Liver (tissue), 9 donors: ENCODE data around the gene MAP3K4. TPM values are rescaled to one million over a fixed set of nuclear protein-coding genes. Genes with fewer than 3 reads are reported as not detected.
A peak's percentile ranks its signal among the peaks of the same experiment; 100 is the strongest.

Experiments
- DNase-seq: peaks from one replicate; pipeline ENCODE4 v3.0.0-alpha.2; 2017; ENCODE audit warnings: low spot score
- H3K27ac ChIP-seq, 2 donors: one replicate each; pipeline ENCODE4 v1.7.0; 2013; ENCODE audit warnings: inconsistent platforms in 2 of 2, low read length in 2 of 2, control low read depth in 1 of 2, low read depth in 1 of 2, mild to moderate bottlenecking in 1 of 2
- H3K27me3 ChIP-seq, 4 donors: one replicate each; pipeline versions ENCODE4 v1.6.1 to v1.7.0; 2013; ENCODE audit warnings: low read length in 3 of 4, inconsistent platforms in 1 of 4, mild to moderate bottlenecking in 1 of 4, moderate library complexity in 1 of 4; ENCODE audit not compliant: control insufficient read depth in 4 of 4, insufficient read depth in 4 of 4
- H3K36me3 ChIP-seq, 4 donors: one replicate each; pipeline versions ENCODE4 v1.6.1 to v1.7.0; 2013; ENCODE audit warnings: low read length in 3 of 4, mild to moderate bottlenecking in 3 of 4, low read depth in 1 of 4, moderate library complexity in 1 of 4; ENCODE audit not compliant: control insufficient read depth in 4 of 4, insufficient read depth in 3 of 4
- H3K4me1 ChIP-seq, 4 donors: one replicate each; pipeline versions ENCODE4 v1.6.1 to v1.7.0; 2013; ENCODE audit warnings: low read length in 3 of 4, mild to moderate bottlenecking in 3 of 4, moderate library complexity in 1 of 4; ENCODE audit not compliant: control insufficient read depth in 4 of 4, insufficient read depth in 4 of 4
- H3K4me3 ChIP-seq, 3 donors: one replicate each; pipeline versions ENCODE4 v1.6.1 to v1.7.0; 2013; ENCODE audit warnings: low read length in 3 of 3, control low read depth in 1 of 3, low read depth in 1 of 3, mild to moderate bottlenecking in 1 of 3
- H3K9ac ChIP-seq, 2 donors: one replicate each; pipeline ENCODE4 v1.7.0; 2013; ENCODE audit warnings: low read length in 2 of 2, mild to moderate bottlenecking in 2 of 2, moderate library complexity in 2 of 2, control low read depth in 1 of 2, low read depth in 1 of 2
- H3K9me3 ChIP-seq, 4 donors: one replicate each; pipeline versions ENCODE4 v1.6.1 to v1.7.0; 2013; ENCODE audit warnings: low read length in 3 of 4; ENCODE audit not compliant: control insufficient read depth in 4 of 4
- EGR1 ChIP-seq, 2 donors: IDR thresholded peaks; 2 replicates each; pipeline ENCODE4 v1.6.1; 2016 to 2018; ENCODE audit warnings: antibody characterized with exemption in 2 of 2, low read depth in 2 of 2
- FOXA1 ChIP-seq: IDR thresholded peaks from 2 replicates; pipeline ENCODE4 v1.6.1; 2016; ENCODE audit warnings: antibody characterized with exemption
- FOXA2 ChIP-seq: IDR thresholded peaks from 2 replicates; pipeline ENCODE4 v1.6.1; 2016; ENCODE audit warnings: antibody characterized with exemption
- GABPA ChIP-seq, 2 donors: IDR thresholded peaks in 1 of 2; conservative IDR thresholded peaks in 1 of 2; 2 replicates each; pipeline ENCODE4 v1.6.1; 2016; ENCODE audit warnings: antibody characterized with exemption in 2 of 2, mild to moderate bottlenecking in 1 of 2, moderate library complexity in 1 of 2
- HNF4A ChIP-seq, 2 donors: conservative IDR thresholded peaks; 2 replicates each; pipeline ENCODE4 v1.6.1; 2016; ENCODE audit warnings: antibody characterized with exemption in 2 of 2, mild to moderate bottlenecking in 2 of 2
- HNF4G ChIP-seq: IDR thresholded peaks from 2 replicates; pipeline ENCODE4 v1.6.1; 2016; ENCODE audit warnings: antibody characterized with exemption
- JUND ChIP-seq, 2 donors: IDR thresholded peaks; 2 replicates each; pipeline ENCODE4 v1.6.1; 2016; ENCODE audit warnings: antibody characterized with exemption in 2 of 2
- NR2F2 ChIP-seq: IDR thresholded peaks from 2 replicates; pipeline ENCODE4 v1.6.1; 2016; ENCODE audit warnings: antibody characterized with exemption
- RAD21 ChIP-seq, 2 donors: IDR thresholded peaks; 2 replicates each; pipeline ENCODE4 v1.6.1; 2016; ENCODE audit warnings: antibody characterized with exemption in 2 of 2, mild to moderate bottlenecking in 2 of 2
- RXRA ChIP-seq, 2 donors: IDR thresholded peaks; 2 replicates each; pipeline ENCODE4 v1.6.1; 2017 to 2018; ENCODE audit warnings: antibody characterized with exemption in 2 of 2, mild to moderate bottlenecking in 1 of 2
- SP1 ChIP-seq: IDR thresholded peaks from 2 replicates; pipeline ENCODE4 v1.6.1; 2018; ENCODE audit warnings: antibody characterized with exemption, mild to moderate bottlenecking
- TAF1 ChIP-seq: conservative IDR thresholded peaks from 2 replicates; pipeline ENCODE4 v1.6.1; 2016; ENCODE audit warnings: antibody characterized with exemption, mild to moderate bottlenecking
- YY1 ChIP-seq: IDR thresholded peaks from 2 replicates; pipeline ENCODE4 v1.6.1; 2016; ENCODE audit warnings: antibody characterized with exemption, mild to moderate bottlenecking
- WGBS: extraction: QIAGEN DNeasy Blood & Tissue Kit; methylation state at CpG from one replicate; pipeline ENCODE4 v1.1.7; 2013; 5-methylcytosine and 5-hydroxymethylcytosine counted together
- polyA plus RNA-seq, 2 donors: library from polyadenylated mRNA; stranded (reverse) in 1 of 2; unstranded in 1 of 2; fragments of 200-250 nt in 1 of 2; fragments of >200 nt in 1 of 2; fragmentation: Nextera tagmentation in 1 of 2; extraction: Ambion mirVana in 1 of 2; gene quantifications; one replicate each; pipeline versions ENCODE4 v1.2.1 to v1.2.3, GENCODE V29; 2013 to 2015
- total RNA-seq, 2 donors: library from RNA; depleted of rRNA; stranded (reverse); fragments of >200 nt; gene quantifications; one replicate each; pipeline ENCODE4 v1.2.3, GENCODE V29; 2014
- TF ChIP-seq, protein P1 (sequence below): IDR thresholded peaks from 2 replicates; pipeline ENCODE4 v1.6.1; 2016; ENCODE audit warnings: antibody characterized with exemption
- TF ChIP-seq, protein P2 (sequence below): fragments of 150-350 bp; IDR thresholded peaks from 2 replicates; pipeline ENCODE4 v1.5.1; 2017; ENCODE audit warnings: improper control_type of control experiment, low read depth, low read length; ENCODE audit not compliant: missing input control
- TF ChIP-seq, protein P3 (sequence below): IDR thresholded peaks from 2 replicates; pipeline ENCODE4 v1.6.1; 2016; ENCODE audit warnings: antibody characterized with exemption
- TF ChIP-seq, protein P4 (sequence below): IDR thresholded peaks from 2 replicates; pipeline ENCODE4 v1.6.1; 2016; ENCODE audit warnings: antibody characterized with exemption
- TF ChIP-seq, protein P5 (sequence below): IDR thresholded peaks from 2 replicates; pipeline ENCODE4 v1.6.1; 2016; ENCODE audit warnings: antibody characterized with exemption, mild to moderate bottlenecking
- donor health status: healthy.
- donor health status: healthy.
- donor health status: healthy.
- donor health status: healthy.
- donor health status: healthy.

The MAP3K4 gene
- total and polyA plus RNA-seq, 4 donors: 4.3 to 20.0 (median 11.7) TPM

DNA sequence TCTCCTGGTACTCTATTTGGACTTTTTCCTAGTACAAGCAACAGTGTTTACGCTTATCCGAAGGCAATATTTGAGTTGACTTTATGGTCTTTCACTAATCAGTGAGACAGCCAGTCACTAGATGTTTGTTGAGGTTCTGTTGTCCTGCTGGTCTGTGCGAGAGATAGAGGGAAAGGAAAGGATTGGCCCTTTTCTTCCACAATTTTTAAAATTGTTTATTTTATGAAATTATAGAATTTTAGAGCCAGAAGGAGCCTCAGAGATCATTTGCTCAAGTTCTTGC lies 44.4 kb downstream of the MAP3K4 start:
- TF ChIP-seq, protein P1, sequence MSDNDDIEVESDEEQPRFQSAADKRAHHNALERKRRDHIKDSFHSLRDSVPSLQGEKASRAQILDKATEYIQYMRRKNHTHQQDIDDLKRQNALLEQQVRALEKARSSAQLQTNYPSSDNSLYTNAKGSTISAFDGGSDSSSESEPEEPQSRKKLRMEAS: no peak
- no peak for TF ChIP-seq GABPA (IDR thresholded peaks at IDR 0.05 in 1 of 2, conservative IDR thresholded peaks at IDR 0.05 in 1 of 2)
- TF ChIP-seq RAD21 (IDR thresholded peaks at IDR 0.05): no peak
- no peak for TF ChIP-seq HNF4G
- TF ChIP-seq FOXA2: no peak
- TF ChIP-seq, protein P2, sequence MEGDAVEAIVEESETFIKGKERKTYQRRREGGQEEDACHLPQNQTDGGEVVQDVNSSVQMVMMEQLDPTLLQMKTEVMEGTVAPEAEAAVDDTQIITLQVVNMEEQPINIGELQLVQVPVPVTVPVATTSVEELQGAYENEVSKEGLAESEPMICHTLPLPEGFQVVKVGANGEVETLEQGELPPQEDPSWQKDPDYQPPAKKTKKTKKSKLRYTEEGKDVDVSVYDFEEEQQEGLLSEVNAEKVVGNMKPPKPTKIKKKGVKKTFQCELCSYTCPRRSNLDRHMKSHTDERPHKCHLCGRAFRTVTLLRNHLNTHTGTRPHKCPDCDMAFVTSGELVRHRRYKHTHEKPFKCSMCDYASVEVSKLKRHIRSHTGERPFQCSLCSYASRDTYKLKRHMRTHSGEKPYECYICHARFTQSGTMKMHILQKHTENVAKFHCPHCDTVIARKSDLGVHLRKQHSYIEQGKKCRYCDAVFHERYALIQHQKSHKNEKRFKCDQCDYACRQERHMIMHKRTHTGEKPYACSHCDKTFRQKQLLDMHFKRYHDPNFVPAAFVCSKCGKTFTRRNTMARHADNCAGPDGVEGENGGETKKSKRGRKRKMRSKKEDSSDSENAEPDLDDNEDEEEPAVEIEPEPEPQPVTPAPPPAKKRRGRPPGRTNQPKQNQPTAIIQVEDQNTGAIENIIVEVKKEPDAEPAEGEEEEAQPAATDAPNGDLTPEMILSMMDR: no peak
- TF ChIP-seq TAF1: no peak
- TF ChIP-seq, protein P3, sequence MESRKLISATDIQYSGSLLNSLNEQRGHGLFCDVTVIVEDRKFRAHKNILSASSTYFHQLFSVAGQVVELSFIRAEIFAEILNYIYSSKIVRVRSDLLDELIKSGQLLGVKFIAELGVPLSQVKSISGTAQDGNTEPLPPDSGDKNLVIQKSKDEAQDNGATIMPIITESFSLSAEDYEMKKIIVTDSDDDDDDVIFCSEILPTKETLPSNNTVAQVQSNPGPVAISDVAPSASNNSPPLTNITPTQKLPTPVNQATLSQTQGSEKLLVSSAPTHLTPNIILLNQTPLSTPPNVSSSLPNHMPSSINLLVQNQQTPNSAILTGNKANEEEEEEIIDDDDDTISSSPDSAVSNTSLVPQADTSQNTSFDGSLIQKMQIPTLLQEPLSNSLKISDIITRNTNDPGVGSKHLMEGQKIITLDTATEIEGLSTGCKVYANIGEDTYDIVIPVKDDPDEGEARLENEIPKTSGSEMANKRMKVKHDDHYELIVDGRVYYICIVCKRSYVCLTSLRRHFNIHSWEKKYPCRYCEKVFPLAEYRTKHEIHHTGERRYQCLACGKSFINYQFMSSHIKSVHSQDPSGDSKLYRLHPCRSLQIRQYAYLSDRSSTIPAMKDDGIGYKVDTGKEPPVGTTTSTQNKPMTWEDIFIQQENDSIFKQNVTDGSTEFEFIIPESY: no peak
- no peak for TF ChIP-seq RXRA (IDR thresholded peaks at IDR 0.05)
- TF ChIP-seq, protein P4, sequence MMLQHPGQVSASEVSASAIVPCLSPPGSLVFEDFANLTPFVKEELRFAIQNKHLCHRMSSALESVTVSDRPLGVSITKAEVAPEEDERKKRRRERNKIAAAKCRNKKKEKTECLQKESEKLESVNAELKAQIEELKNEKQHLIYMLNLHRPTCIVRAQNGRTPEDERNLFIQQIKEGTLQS: no peak
- TF ChIP-seq JUND (IDR thresholded peaks at IDR 0.05): no peak
- TF ChIP-seq FOXA1: no peak
- no peak for TF ChIP-seq NR2F2
- TF ChIP-seq YY1: no peak
- TF ChIP-seq HNF4A (conservative IDR thresholded peaks at IDR 0.05): no peak
- TF ChIP-seq EGR1 (IDR thresholded peaks at IDR 0.05; ENCODE audit: low read depth in 2 of 2): no peak
- no peak for TF ChIP-seq SP1
- TF ChIP-seq, protein P5, sequence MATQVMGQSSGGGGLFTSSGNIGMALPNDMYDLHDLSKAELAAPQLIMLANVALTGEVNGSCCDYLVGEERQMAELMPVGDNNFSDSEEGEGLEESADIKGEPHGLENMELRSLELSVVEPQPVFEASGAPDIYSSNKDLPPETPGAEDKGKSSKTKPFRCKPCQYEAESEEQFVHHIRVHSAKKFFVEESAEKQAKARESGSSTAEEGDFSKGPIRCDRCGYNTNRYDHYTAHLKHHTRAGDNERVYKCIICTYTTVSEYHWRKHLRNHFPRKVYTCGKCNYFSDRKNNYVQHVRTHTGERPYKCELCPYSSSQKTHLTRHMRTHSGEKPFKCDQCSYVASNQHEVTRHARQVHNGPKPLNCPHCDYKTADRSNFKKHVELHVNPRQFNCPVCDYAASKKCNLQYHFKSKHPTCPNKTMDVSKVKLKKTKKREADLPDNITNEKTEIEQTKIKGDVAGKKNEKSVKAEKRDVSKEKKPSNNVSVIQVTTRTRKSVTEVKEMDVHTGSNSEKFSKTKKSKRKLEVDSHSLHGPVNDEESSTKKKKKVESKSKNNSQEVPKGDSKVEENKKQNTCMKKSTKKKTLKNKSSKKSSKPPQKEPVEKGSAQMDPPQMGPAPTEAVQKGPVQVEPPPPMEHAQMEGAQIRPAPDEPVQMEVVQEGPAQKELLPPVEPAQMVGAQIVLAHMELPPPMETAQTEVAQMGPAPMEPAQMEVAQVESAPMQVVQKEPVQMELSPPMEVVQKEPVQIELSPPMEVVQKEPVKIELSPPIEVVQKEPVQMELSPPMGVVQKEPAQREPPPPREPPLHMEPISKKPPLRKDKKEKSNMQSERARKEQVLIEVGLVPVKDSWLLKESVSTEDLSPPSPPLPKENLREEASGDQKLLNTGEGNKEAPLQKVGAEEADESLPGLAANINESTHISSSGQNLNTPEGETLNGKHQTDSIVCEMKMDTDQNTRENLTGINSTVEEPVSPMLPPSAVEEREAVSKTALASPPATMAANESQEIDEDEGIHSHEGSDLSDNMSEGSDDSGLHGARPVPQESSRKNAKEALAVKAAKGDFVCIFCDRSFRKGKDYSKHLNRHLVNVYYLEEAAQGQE: no peak

DNA sequence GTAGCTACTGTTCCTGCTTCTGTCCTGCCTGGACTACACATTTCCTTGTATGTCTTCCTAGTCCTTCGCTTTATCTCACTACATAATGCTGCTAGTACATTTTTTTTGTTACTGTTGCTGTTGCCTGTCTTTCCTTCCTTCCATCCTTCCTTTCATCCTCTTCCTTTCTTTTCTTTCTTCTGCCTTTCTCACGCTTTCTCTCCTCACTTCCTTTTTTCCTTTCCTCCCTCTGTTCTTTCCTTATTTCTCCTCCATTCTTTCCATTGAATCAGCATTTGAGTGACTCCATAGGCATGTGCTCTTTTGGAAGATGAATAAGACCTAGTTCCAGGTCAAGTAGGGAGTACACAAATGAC lies 46.3 kb downstream of the MAP3K4 start:
- Histone ChIP-seq H3K27ac (peak overlapping the region in 1 of 2 donors; percentile 28), H3K27me3 (no peaks in the 10 kb centered on the region), H3K9ac (no peak overlapping the region), H3K9me3 (no peaks in the 10 kb centered on the region), H3K4me1 (no peaks in the 10 kb centered on the region), H3K36me3 (peaks cover 0 to 6% (median 1%) of the 10 kb centered on the region in 4 donors), H3K4me3 (no peak overlapping the region)
- DNase-seq: no peak
- WGBS: 95% methylated on average over 2 of the region's 2 CpGs
- TF ChIP-seq NR2F2: no peak
- TF ChIP-seq, protein P1: no peak
- no peak for TF ChIP-seq RAD21 (IDR thresholded peaks at IDR 0.05)
- no peak for TF ChIP-seq JUND (IDR thresholded peaks at IDR 0.05)
- TF ChIP-seq, protein P2: no peak
- TF ChIP-seq EGR1 (IDR thresholded peaks at IDR 0.05; ENCODE audit: low read depth in 2 of 2): no peak
- no peak for TF ChIP-seq FOXA2
- TF ChIP-seq TAF1: no peak
- no peak for TF ChIP-seq HNF4G
- TF ChIP-seq, protein P3: no peak
- TF ChIP-seq GABPA (IDR thresholded peaks at IDR 0.05 in 1 of 2, conservative IDR thresholded peaks at IDR 0.05 in 1 of 2): no peak

More for the DNA sequence above, 44.4 kb downstream of the MAP3K4 start:
- peaks cover 0 to 6% (median 1%) of the 10 kb centered on the region in 4 donors for H3K36me3 ChIP-seq
- no peak for DNase-seq
- 71% methylated on average over 3 of the region's 3 CpGs for WGBS
- H3K9ac ChIP-seq: no peak overlapping the region
- no peak overlapping the region for H3K4me3 ChIP-seq
- no peaks in the 10 kb centered on the region for H3K4me1 ChIP-seq
- no peaks in the 10 kb centered on the region for H3K27me3 ChIP-seq
- no peaks in the 10 kb centered on the region for H3K9me3 ChIP-seq
- H3K27ac ChIP-seq: no peak overlapping the region
